Epithelial cell of esophagus (primary cell): ENCODE results near the gene TAF15.

Experiments
- DNase-seq: peaks from one replicate; pipeline ENCODE4 v3.0.0; 2010; ENCODE audit warnings: low read depth
- H3K4me3 ChIP-seq: 2 replicates; pipeline ENCODE4 v1.5.1; 2011; ENCODE audit warnings: mild to moderate bottlenecking, low read length, control low read depth
- CTCF ChIP-seq: IDR thresholded peaks from 2 replicates; pipeline ENCODE4 v1.5.1; 2011; ENCODE audit warnings: low read depth, mild to moderate bottlenecking, low read length, control low read depth, inconsistent platforms; ENCODE audit not compliant: insufficient read depth; ENCODE audit errors: missing control alignments

The TAF15 gene

GRCh38 chr17:35891269-35891668 is 82.0 kb downstream of the TAF15 start:
- DNase-seq, result no peak
- no peak for TF ChIP-seq CTCF
- no peak overlapping the region for H3K4me3 ChIP-seq

- H3K4me3 ChIP-seq, result no peak overlapping the region
- no peak for TF ChIP-seq CTCF
- peak; percentile 8 for DNase-seq
Observed at GRCh38 chr17:35892091-35893035, 83.1 kb downstream of the TAF15 start.

- no peak for DNase-seq
- TF ChIP-seq CTCF, result no peak
- H3K4me3 ChIP-seq, result no peak overlapping the region
Observed at GRCh38 chr17:35893751-35894150, 84.5 kb downstream of the TAF15 start.

GRCh38 chr17:35894206-35894605 is 84.9 kb downstream of the TAF15 start:
- DNase-seq, result no peak
- no peak for TF ChIP-seq CTCF
- no peak overlapping the region for H3K4me3 ChIP-seq

GRCh38 chr17:35895636-35896587 is 86.6 kb downstream of the TAF15 start:
- TF ChIP-seq CTCF, result no peak
- no peak overlapping the region for H3K4me3 ChIP-seq
- no peak for DNase-seq
